OCI-LY7 (cell line): ENCODE data around the gene NUS1. TPM values are rescaled to one million over a fixed set of nuclear protein-coding genes. Genes with fewer than 3 reads are reported as not detected.
"Not testable (repeated sequence)": the region's sequence is repeated elsewhere in the genome, so short reads cannot be mapped to it uniquely, and the experiment has no call there.

Source experiments
- BruUV-seq: library from RNA; stranded (reverse); fragments of 400-500 nt; replicated peaks from 2 replicates; lab custom pipeline; 2021; lab: Mats Ljungman, UMichigan
- CTCF ChIA-PET: fragments of 300-600 bp; sonication (Branson Sonifier 250); formaldehyde crosslinking; loops from one replicate; lab custom pipeline; 2022; ENCODE audit warnings: antibody characterized with exemption; ENCODE audit not compliant: unreplicated experiment; lab: Charles Lee
- POLR2A ChIA-PET: fragments of 300-600 bp; sonication (Branson Sonifier 250); formaldehyde crosslinking; loops from one replicate; lab custom pipeline; 2022; ENCODE audit warnings: antibody characterized with exemption; lab: Charles Lee
- DNase-seq: peaks from one replicate; pipeline ENCODE4 v3.0.0-alpha.2; 2015; ENCODE audit warnings: low spot score
- H2AFZ ChIP-seq: fragments of 200-600 bp; sonication (generic), shearing (Covaris generic); 2 replicates; pipeline ENCODE4 v1.6.1; 2014; ENCODE audit warnings: mild to moderate bottlenecking, antibody characterized with exemption, low read length, moderate library complexity
- H3K27ac ChIP-seq: fragments of 200-600 bp; sonication (generic); 2 replicates; pipeline ENCODE4 v1.5.1; 2014; ENCODE audit warnings: mixed run types, low read depth, mild to moderate bottlenecking, moderate library complexity, low read length, inconsistent platforms; ENCODE audit not compliant: poor library complexity, severe bottlenecking
- H3K36me3 ChIP-seq: fragments of 200-600 bp; sonication (generic); 2 replicates; pipeline ENCODE4 v1.6.1; 2014; ENCODE audit warnings: mild to moderate bottlenecking, antibody characterized with exemption, low read length, moderate library complexity, mixed read lengths; ENCODE audit not compliant: insufficient read depth
- H3K4me1 ChIP-seq: fragments of 200-600 bp; sonication (generic); 2 replicates; pipeline ENCODE4 v1.5.1; 2014; ENCODE audit warnings: mild to moderate bottlenecking, low read length; ENCODE audit not compliant: insufficient read depth, poor library complexity, severe bottlenecking
- H3K4me2 ChIP-seq: fragments of 200-600 bp; sonication (generic); 2 replicates; pipeline ENCODE4 v1.6.1; 2014; ENCODE audit warnings: mild to moderate bottlenecking, low read length
- H3K4me3 ChIP-seq: fragments of 200-600 bp; sonication (generic); 2 replicates; pipeline ENCODE4 v1.5.1; 2014; ENCODE audit warnings: mild to moderate bottlenecking, low read depth, low read length; ENCODE audit not compliant: poor library complexity, severe bottlenecking
- H3K79me2 ChIP-seq: fragments of 200-600 bp; sonication (generic); 2 replicates; pipeline ENCODE4 v1.6.1; 2016; ENCODE audit warnings: low read depth, mild to moderate bottlenecking, low read length, moderate library complexity, mixed read lengths; ENCODE audit not compliant: insufficient read depth
- H3K9me2 ChIP-seq: fragments of 200-600 bp; sonication (generic); 2 replicates; pipeline ENCODE4 v1.6.1; 2016; ENCODE audit warnings: mild to moderate bottlenecking, low read length, mixed read lengths; ENCODE audit not compliant: insufficient read depth
- H3K9me3 ChIP-seq: fragments of 200-600 bp; sonication (generic); 2 replicates; pipeline ENCODE4 v1.6.1; 2014; ENCODE audit warnings: mild to moderate bottlenecking, mixed run types, low read length, mixed read lengths
- H4K20me1 ChIP-seq: fragments of 200-600 bp; sonication (generic); 2 replicates; pipeline ENCODE4 v1.6.1; 2014; ENCODE audit warnings: mild to moderate bottlenecking, antibody characterized with exemption, low read length, moderate library complexity, mixed read lengths; ENCODE audit not compliant: insufficient read depth
- CTCF ChIP-seq: fragments of 200-600 bp; sonication (generic); conservative IDR thresholded peaks from 2 replicates; pipeline ENCODE4 v1.5.1; 2014; ENCODE audit warnings: mild to moderate bottlenecking, antibody characterized with exemption, low read length, moderate library complexity, mixed read lengths
- EZH2phosphoT487 ChIP-seq: fragments of 200-600 bp; sonication (generic); IDR thresholded peaks from 2 replicates; pipeline ENCODE4 v1.6.1; 2018; ENCODE audit warnings: low read depth, borderline replicate concordance, mild to moderate bottlenecking, mixed run types, antibody characterized with exemption, low read length, moderate library complexity, mixed read lengths
- intact Hi-C: fragments of 100-400 bp; cut with micrococcal nuclease; formaldehyde crosslinking; loops from one replicate; pipeline ENCODE4 v1.10.0; 2022; ENCODE audit not compliant: unreplicated experiment
- total RNA-seq, 2 experiments: library from RNA; depleted of rRNA in 1 of 2; stranded (reverse); fragments of >200 nt in 1 of 2; shearing (Covaris generic) in 1 of 2; gene quantifications; 2 replicates each; pipeline ENCODE4 v1.2.3, GENCODE V29; 2014 to 2022

The NUS1 gene
- total RNA-seq, 2 experiments from 2014 or later: 9.8 to 35.7 TPM

- TF ChIP-seq EZH2phosphoT487 (no peak), CTCF (no peak)
- Histone ChIP-seq H3K9me3 (no peaks in the 10 kb centered on the region), H2AFZ (no peak overlapping the region), H3K27ac (no peak overlapping the region), H3K36me3 (peaks cover 55% of the 10 kb centered on the region), H4K20me1 (no peaks in the 10 kb centered on the region), H3K4me2 (no peak overlapping the region), H3K79me2 (no peaks in the 10 kb centered on the region), H3K9me2 (no peaks in the 10 kb centered on the region), H3K4me3 (no peak overlapping the region), H3K4me1 (no peaks in the 10 kb centered on the region)
- ChIA-PET POLR2A (interaction anchor here (1.0 to 1.5 kb wide), 2 partner anchors 8 to 14 kb away, joined by 4 read pairs; no protein-coding TSS in a partner anchor), CTCF (no interaction called here)
- intact Hi-C loops: no loop called here
- no peak for DNase-seq
- no TSS peak for BruUV-seq
These were observed 31.2 kb downstream of the NUS1 start for GRCh38 chr6:117706504-117706903.

GRCh38 chr6:117706936-117707509 lies 31.8 kb downstream of the NUS1 start:
- H3K9me3 ChIP-seq, BruUV-seq, CTCF ChIA-PET, H3K4me1 ChIP-seq, H3K4me3 ChIP-seq, intact Hi-C loops, DNase-seq, H3K9me2 ChIP-seq, H3K4me2 ChIP-seq, H4K20me1 ChIP-seq, H3K79me2 ChIP-seq, H3K27ac ChIP-seq, H2AFZ ChIP-seq: not testable (repeated sequence)
- peaks cover 50% of the 10 kb centered on the region for H3K36me3 ChIP-seq
- POLR2A ChIA-PET: interaction anchor here (1.0 to 1.5 kb wide), 2 partner anchors 7 to 15 kb away, joined by 4 read pairs; no protein-coding TSS in a partner anchor

GRCh38 chr6:117711369-117711768 lies 36.1 kb downstream of the NUS1 start:
- Histone ChIP-seq H3K4me2 (no peak overlapping the region), H2AFZ (no peak overlapping the region), H4K20me1 (no peaks in the 10 kb centered on the region), H3K9me2 (no peaks in the 10 kb centered on the region), H3K4me3 (no peak overlapping the region), H3K9me3 (no peaks in the 10 kb centered on the region; the same call in 1 of the 2 replicates), H3K36me3 (peaks cover 7% of the 10 kb centered on the region; the same call in 1 of the 2 replicates), H3K79me2 (no peaks in the 10 kb centered on the region), H3K4me1 (no peaks in the 10 kb centered on the region), H3K27ac (no peak overlapping the region)
- CTCF ChIA-PET: no interaction called here
- no TSS peak for BruUV-seq
- intact Hi-C loops: no loop called here
- TF ChIP-seq EZH2phosphoT487 (no peak), CTCF (peak; percentile 63)
- POLR2A ChIA-PET: interaction anchor here (0.6 kb wide), 1 partner anchor 895 kb away, joined by 3 read pairs; no protein-coding TSS in a partner anchor
- peak; percentile 11 for DNase-seq
